Stimulated activated CD8-positive, alpha-beta memory T cell treated with anti-CD3 and anti-CD28 coated beads, Interleukin-2, amount 100 ng/mL, for 1 hour (primary cell): Measurements from ENCODE around the gene SPC24.
"Not testable (repeated sequence)": the region's sequence is repeated elsewhere in the genome, so short reads cannot be mapped to it uniquely, and the experiment has no call there.

Experiments
- DNase-seq, 2 donors: peaks; one replicate each; pipeline ENCODE4 v3.0.0-alpha.2; 2020; ENCODE audit warnings: low read depth in 2 of 2

The SPC24 gene

DNA sequence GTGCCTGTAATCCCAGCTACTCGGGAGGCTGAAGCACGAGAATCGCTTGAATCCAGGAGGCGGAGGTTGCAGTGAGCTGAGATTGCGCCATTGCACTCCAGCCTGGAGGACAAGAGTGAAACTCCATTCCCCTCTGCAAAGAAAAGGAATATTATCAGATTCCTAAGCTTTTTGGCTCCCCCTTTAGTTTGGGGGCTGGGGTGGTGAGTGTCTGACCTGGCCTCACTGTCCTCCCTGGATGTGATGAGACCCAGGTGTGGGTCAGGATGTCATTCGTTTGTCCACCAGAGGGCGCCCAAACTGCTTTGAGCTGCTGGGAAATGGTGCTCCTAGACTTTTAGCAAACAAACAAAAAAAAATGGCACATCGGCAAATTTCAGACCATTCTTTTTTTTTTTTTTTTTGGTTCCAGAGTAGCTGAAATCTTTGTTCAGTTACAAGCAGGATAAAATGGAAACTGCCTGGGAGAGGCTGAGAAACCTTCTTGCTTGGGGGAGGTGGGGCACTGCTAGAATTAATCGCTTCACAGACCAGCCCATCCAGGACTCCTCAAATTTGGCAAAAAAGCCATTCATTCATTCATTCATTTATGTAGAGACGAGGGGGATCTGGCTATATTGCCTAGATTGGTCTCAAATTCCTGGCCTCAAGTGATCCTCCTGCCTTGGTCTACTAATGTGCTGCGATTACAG, 29.4 kb downstream of the SPC24 start:
- peak; percentile 52 to 62 for DNase-seq

DNA sequence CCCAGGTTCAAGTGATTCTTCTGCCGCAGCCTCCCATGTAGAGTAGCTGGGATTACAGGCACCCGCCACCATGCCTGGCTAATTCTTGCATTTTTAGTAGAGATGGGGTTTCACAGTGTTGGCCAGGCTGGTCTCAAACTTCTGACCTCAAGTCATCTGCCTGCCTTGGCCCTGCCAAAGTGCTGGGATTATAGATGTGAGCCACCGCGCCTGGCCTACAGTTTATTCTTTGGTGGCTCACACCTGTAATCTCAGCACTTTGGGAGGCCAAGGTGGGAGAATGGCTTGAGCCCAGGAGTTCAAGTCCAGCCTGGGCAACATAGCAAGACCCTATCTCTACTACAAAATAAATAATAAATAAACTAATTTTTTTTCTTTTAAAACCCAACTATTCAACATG, 31.4 kb downstream of the SPC24 start:
- not testable (repeated sequence) for DNase-seq

DNA sequence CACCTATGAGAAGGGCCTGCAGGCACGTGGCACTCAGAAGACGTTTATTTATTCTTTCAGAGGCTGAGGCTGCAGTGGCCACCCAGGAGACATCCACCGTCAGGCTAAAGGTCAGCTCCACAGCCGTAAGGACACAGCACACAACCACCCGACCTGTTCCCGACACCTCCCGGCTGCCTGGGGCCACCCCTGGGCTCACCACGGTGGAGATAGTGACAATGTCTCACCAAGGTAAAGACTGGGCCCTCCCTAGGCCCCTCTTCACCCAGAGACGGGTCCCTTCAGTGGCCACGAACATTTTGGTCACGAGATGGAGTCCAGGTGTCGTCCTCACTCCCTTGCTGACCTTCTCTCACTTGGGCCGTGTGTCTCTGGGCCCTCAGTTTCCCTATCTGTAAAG, 32.5 kb downstream of the SPC24 start:
- DNase-seq = no peak

- not testable (repeated sequence) for DNase-seq
Measured at GRCh38 chr19:11121963-11122362, 33.6 kb downstream of the SPC24 start.

GRCh38 chr19:11116507-11116906, 39.1 kb downstream of the SPC24 start:
- no peak for DNase-seq

GRCh38 chr19:11115895-11116446, 39.6 kb downstream of the SPC24 start:
- DNase-seq = no peak

- no peak for DNase-seq
Measured at GRCh38 chr19:11115042-11115441, 40.5 kb downstream of the SPC24 start.

GRCh38 chr19:11113140-11113708, 42.4 kb downstream of the SPC24 start:
- DNase-seq = no peak

DNA sequence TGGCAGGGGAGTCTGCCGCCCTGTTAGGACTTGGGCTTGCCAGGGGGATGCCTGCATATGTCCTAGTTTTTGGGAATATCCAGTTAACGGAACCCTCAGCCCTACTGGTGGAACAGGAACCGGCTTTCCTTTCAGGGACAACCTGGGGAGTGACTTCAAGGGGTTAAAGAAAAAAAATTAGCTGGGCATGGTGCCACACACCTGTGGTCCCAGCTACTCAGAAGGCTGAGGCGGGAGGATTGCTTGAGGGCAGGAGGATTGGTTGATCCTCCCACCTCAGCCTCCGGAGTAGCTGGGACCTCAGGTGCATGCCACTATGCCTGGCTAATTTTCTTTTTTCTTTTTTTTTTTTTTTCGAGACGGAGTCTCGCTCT, 43.8 kb downstream of the SPC24 start:
- no peak for DNase-seq

GRCh38 chr19:11111117-11111770, 44.3 kb downstream of the SPC24 start:
- no peak for DNase-seq

DNA sequence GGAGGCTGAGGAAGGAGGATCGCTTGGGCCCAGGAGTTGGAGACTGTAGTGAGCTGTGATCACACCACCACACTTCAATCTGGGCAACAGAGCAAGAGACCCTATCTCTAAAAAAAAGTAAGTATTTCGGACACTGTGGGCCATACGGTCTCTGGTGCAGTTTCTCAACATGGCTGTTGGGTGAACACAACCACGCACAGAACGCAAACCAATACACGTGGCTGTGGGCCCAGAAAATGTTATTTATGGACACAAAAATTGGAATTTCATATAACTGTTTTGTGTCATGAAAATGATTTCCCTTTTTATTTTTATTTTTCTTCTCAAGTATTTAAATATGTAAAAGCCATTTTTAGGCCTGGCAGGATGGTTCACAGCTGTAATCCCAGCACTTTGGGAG, 46.8 kb downstream of the SPC24 start:
- DNase-seq = no peak

DNA sequence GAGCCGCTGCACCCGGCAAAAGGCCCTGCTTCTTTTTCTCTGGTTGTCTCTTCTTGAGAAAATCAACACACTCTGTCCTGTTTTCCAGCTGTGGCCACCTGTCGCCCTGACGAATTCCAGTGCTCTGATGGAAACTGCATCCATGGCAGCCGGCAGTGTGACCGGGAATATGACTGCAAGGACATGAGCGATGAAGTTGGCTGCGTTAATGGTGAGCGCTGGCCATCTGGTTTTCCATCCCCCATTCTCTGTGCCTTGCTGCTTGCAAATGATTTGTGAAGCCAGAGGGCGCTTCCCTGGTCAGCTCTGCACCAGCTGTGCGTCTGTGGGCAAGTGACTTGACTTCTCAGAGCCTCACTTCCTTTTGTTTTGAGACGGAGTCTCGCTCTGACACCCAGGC, 49.1 kb downstream of the SPC24 start:
- no peak for DNase-seq

DNA sequence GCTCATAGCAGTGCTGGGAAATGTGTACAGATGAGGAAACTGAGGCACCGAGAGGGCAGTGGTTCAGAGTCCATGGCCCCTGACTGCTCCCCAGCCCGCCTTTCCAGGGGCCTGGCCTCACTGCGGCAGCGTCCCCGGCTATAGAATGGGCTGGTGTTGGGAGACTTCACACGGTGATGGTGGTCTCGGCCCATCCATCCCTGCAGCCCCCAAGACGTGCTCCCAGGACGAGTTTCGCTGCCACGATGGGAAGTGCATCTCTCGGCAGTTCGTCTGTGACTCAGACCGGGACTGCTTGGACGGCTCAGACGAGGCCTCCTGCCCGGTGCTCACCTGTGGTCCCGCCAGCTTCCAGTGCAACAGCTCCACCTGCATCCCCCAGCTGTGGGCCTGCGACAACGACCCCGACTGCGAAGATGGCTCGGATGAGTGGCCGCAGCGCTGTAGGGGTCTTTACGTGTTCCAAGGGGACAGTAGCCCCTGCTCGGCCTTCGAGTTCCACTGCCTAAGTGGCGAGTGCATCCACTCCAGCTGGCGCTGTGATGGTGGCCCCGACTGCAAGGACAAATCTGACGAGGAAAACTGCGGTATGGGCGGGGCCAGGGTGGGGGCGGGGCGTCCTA, 50.5 kb downstream of the SPC24 start:
- DNase-seq = no peak

GRCh38 chr19:11103667-11104066, 51.9 kb downstream of the SPC24 start:
- not testable (repeated sequence) for DNase-seq

DNA sequence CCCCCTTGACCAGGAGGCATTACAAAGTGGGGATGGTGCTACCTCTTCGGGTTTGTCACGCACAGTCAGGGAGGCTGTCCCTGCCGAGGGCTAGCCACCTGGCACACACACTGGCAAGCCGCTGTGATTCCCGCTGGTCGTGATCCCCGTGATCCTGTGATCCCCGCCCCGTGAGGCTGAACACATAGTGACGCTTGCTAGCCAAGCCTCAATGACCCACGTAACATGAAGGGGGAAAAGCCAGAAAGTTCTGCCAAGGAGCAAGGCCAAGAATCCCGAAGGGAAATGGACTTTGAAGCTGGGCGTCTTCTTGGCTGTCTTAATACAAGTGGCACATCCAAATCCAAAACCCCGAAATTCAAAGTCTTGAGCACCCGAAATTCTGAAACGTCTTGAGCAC, 52.6 kb downstream of the SPC24 start:
- DNase-seq = no peak

DNA sequence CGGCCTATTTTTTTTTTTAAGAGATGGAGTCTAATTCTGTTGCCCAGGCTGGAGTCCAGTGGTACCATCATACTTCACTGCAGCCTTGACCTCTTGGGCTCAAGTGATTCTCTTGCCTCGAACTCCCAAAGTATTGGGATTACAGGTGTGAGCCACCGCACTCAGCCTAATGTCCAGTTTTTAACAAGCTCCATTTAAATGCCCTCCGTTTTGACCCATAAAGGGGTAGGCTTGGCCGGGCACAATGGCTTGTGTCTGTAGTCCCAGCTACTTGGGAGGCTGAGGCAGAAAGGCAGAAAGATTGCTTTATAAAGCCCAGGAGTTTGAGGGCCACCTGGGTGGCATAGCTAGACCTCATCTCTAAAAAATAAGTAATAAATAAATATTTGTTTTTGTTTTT, 54.5 kb downstream of the SPC24 start:
- no peak for DNase-seq

- DNase-seq = no peak
Measured at GRCh38 chr19:11100049-11100448, 55.5 kb downstream of the SPC24 start.

DNA sequence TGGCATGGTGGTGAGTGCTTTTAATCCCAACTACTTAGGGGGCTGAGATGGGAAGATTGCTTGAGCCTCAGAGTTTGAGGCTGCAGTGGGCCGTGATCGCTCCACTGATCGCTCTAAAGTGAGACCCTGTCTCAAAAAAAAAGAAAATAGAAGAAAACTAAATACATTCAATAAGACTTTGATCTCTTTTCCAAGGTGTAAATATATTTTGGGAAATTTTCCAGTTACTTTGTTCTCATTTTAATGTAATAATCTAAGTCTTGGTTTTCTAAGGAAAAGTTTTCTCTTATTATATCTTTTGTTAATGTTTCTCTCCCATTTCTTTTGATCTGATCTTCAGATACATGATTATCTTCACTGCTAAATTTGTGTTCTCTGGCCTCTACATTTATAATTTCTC, 56.7 kb downstream of the SPC24 start:
- no peak for DNase-seq

- DNase-seq = no peak
Measured at GRCh38 chr19:11098327-11098726, 57.3 kb downstream of the SPC24 start.

- not testable (repeated sequence) for DNase-seq
Measured at GRCh38 chr19:11097367-11097766, 58.2 kb downstream of the SPC24 start.

GRCh38 chr19:11096210-11096841, 59.3 kb downstream of the SPC24 start:
- no peak for DNase-seq
